Calu3 (cell line): ENCODE results near the gene ANO9. TPM values are rescaled to one million over a fixed set of nuclear protein-coding genes. Genes with fewer than 3 reads are reported as not detected.
A peak's percentile ranks its signal among the peaks of the same experiment; 100 is the strongest.

Experiments used
- BruUV-seq: library from RNA; stranded (reverse); fragments of 400-500 nt; replicated peaks from 2 replicates; lab custom pipeline; 2021; lab: Mats Ljungman, UMichigan
- CTCF ChIA-PET: fragments of 300-600 bp; sonication (Branson Sonifier 250); formaldehyde crosslinking; loops from one replicate; lab custom pipeline; 2022; ENCODE audit warnings: antibody characterized with exemption; lab: Charles Lee
- DNase-seq: peaks from one replicate; pipeline ENCODE4 v3.0.0; 2022
- H3K27ac Mint-ChIP-seq: one replicate; pipeline ENCODE4 v1.8.0; 2022; ENCODE audit warnings: mixed read lengths; ENCODE audit not compliant: unreplicated experiment
- H3K27me3 Mint-ChIP-seq: one replicate; pipeline ENCODE4 v1.8.0; 2022; ENCODE audit warnings: mixed read lengths; ENCODE audit not compliant: unreplicated experiment
- H3K36me3 Mint-ChIP-seq: one replicate; pipeline ENCODE4 v1.8.0; 2022; ENCODE audit warnings: mild to moderate bottlenecking, moderate library complexity, mixed read lengths; ENCODE audit not compliant: insufficient read depth, unreplicated experiment
- H3K4me1 Mint-ChIP-seq: one replicate; pipeline ENCODE4 v1.8.0; 2022; ENCODE audit warnings: mild to moderate bottlenecking, low read depth, mixed read lengths; ENCODE audit not compliant: unreplicated experiment
- H3K4me3 Mint-ChIP-seq: one replicate; pipeline ENCODE4 v1.8.0; 2022; ENCODE audit warnings: mild to moderate bottlenecking, low read depth, moderate library complexity, mixed read lengths; ENCODE audit not compliant: unreplicated experiment
- H3K9me3 Mint-ChIP-seq: one replicate; pipeline ENCODE4 v1.8.0; 2022; ENCODE audit warnings: low read depth, mixed read lengths; ENCODE audit not compliant: unreplicated experiment
- intact Hi-C: fragments of 100-400 bp; cut with micrococcal nuclease; formaldehyde crosslinking; loops from one replicate; pipeline ENCODE4 v1.10.0; 2022; ENCODE audit not compliant: unreplicated experiment
- total RNA-seq: library from RNA; stranded (reverse); gene quantifications from 2 replicates; pipeline ENCODE4 v1.2.3, GENCODE V29; 2022
- TF ChIP-seq, protein P1 (sequence below): fragments of 200-600 bp; IDR thresholded peaks from one replicate; pipeline ENCODE4 v1.8.0; 2022; ENCODE audit warnings: antibody characterized with exemption; ENCODE audit not compliant: unreplicated experiment

The ANO9 gene
- total RNA-seq, 1 experiment from 2014 or later: 27.2 TPM

DNA sequence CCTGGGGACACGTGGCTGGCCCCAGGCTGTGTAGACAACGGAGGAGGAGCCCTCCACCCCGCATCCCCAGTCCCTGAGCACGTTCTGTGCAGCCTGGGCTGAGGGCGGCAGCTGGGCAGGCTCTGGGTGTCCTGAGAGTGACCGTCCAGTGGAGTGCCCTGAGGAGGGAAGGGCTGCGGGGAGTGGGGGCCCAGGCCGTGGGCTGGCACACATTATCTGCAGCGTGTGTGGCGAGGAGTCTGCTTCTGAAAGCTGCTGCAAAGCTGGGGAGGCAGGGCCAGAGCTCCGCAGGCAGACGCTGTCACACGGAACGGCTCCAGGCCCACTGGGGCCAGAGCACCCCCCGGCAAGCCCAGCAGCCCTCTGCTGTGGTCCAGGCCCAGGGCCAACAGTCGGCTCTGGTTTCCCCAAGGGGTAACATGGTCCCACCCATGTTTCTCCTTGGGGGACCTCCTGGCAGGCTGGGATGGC, 835 bp upstream of the ANO9 start:
- CTCF ChIA-PET: no interaction called here
- intact Hi-C loops: no loop called here

GRCh38 chr11:441043-441417, 781 bp downstream of the ANO9 start:
- TF ChIP-seq, protein P1, sequence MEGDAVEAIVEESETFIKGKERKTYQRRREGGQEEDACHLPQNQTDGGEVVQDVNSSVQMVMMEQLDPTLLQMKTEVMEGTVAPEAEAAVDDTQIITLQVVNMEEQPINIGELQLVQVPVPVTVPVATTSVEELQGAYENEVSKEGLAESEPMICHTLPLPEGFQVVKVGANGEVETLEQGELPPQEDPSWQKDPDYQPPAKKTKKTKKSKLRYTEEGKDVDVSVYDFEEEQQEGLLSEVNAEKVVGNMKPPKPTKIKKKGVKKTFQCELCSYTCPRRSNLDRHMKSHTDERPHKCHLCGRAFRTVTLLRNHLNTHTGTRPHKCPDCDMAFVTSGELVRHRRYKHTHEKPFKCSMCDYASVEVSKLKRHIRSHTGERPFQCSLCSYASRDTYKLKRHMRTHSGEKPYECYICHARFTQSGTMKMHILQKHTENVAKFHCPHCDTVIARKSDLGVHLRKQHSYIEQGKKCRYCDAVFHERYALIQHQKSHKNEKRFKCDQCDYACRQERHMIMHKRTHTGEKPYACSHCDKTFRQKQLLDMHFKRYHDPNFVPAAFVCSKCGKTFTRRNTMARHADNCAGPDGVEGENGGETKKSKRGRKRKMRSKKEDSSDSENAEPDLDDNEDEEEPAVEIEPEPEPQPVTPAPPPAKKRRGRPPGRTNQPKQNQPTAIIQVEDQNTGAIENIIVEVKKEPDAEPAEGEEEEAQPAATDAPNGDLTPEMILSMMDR: no peak
- peaks cover 14% of the 10 kb centered on the region for H3K4me1 Mint-ChIP-seq
- no peaks in the 10 kb centered on the region for H3K9me3 Mint-ChIP-seq
- peak overlapping the region; percentile 62 for H3K4me3 Mint-ChIP-seq
- BruUV-seq: no TSS peak
- intact Hi-C loops: no loop called here
- H3K36me3 Mint-ChIP-seq: peaks cover 20% of the 10 kb centered on the region
- CTCF ChIA-PET: interaction anchor here (1.5 to 1.6 kb wide), 2 partner anchors 11 to 24 kb away, joined by 3 to 4 read pairs; no protein-coding TSS in a partner anchor
- H3K27me3 Mint-ChIP-seq: no peaks in the 10 kb centered on the region
- H3K27ac Mint-ChIP-seq: peak overlapping the region; percentile 42
- DNase-seq: no peak

More for the DNA sequence above, 835 bp upstream of the ANO9 start:
- no TSS peak for BruUV-seq
- H3K4me1 Mint-ChIP-seq: peaks cover 16% of the 10 kb centered on the region
- TF ChIP-seq, protein P1: no peak
- no peak for DNase-seq
- H3K36me3 Mint-ChIP-seq: peaks cover 24% of the 10 kb centered on the region
- H3K27me3 Mint-ChIP-seq: no peaks in the 10 kb centered on the region
- no peak overlapping the region for H3K4me3 Mint-ChIP-seq
- H3K27ac Mint-ChIP-seq: no peak overlapping the region
- H3K9me3 Mint-ChIP-seq: no peaks in the 10 kb centered on the region

GRCh38 chr11:440065-441042, 1.5 kb downstream of the ANO9 start:
- Mint-ChIP-seq H3K4me1 (peaks cover 8% of the 10 kb centered on the region), H3K27ac (peak overlapping the region; percentile 52), H3K9me3 (no peaks in the 10 kb centered on the region), H3K27me3 (no peaks in the 10 kb centered on the region), H3K36me3 (peaks cover 20% of the 10 kb centered on the region), H3K4me3 (peak overlapping the region; percentile 62)
- intact Hi-C loops: no loop called here
- no TSS peak for BruUV-seq
- TF ChIP-seq, protein P1: no peak
- CTCF ChIA-PET: interaction anchor here (1.5 to 1.6 kb wide), 2 partner anchors 11 to 24 kb away, joined by 3 to 4 read pairs; no protein-coding TSS in a partner anchor
- no peak for DNase-seq

GRCh38 chr11:439315-440064, 2.3 kb downstream of the ANO9 start:
- no peak for DNase-seq
- Mint-ChIP-seq H3K9me3 (no peaks in the 10 kb centered on the region), H3K36me3 (peaks cover 20% of the 10 kb centered on the region), H3K27ac (peak overlapping the region; percentile 52), H3K27me3 (no peaks in the 10 kb centered on the region), H3K4me3 (peak overlapping the region; percentile 40), H3K4me1 (peaks cover 8% of the 10 kb centered on the region)
- CTCF ChIA-PET: interaction anchor here (1.1 kb wide), 1 partner anchor 8 kb away, joined by 3 read pairs; no protein-coding TSS in a partner anchor
- intact Hi-C loops: no loop called here
- TF ChIP-seq, protein P1: no peak
- BruUV-seq: no TSS peak
